Keratinocyte (primary cell): Measurements from ENCODE around the gene DDIT3. TPM values are rescaled to one million over a fixed set of nuclear protein-coding genes. Genes with fewer than 3 reads are reported as not detected.
A peak's percentile ranks its signal among the peaks of the same experiment; 100 is the strongest.

ENCODE experiments used
- DNase-seq: peaks from one replicate; pipeline ENCODE4 v3.0.0-alpha.2; 2011; ENCODE audit warnings: low read depth, missing footprints, low spot score
- FAIRE-seq: peaks from 2 replicates; lab custom pipeline; 2011; peaks lifted over from hg19 to GRCh38; lab: Jason Lieb, UNC
- H2AFZ ChIP-seq: 2 replicates; pipeline ENCODE4 v1.6.0; 2012; ENCODE audit warnings: low read length, control low read depth, inconsistent platforms; ENCODE audit not compliant: control insufficient read depth
- H3K27ac ChIP-seq: 2 replicates; pipeline ENCODE4 v1.5.1; 2011; ENCODE audit warnings: low read length; ENCODE audit not compliant: control insufficient read depth, insufficient read depth
- H3K27me3 ChIP-seq: 3 replicates; pipeline ENCODE4 v1.6.0; 2011; ENCODE audit warnings: low read length; ENCODE audit not compliant: control insufficient read depth, insufficient read depth; ENCODE audit errors: extremely low read depth
- H3K36me3 ChIP-seq, 2 experiments: 2 replicates in 1 of 2; 3 replicates in 1 of 2; pipeline ENCODE4 v1.5.1; 2011; ENCODE audit warnings: low read length in 2 of 2, mild to moderate bottlenecking in 1 of 2; ENCODE audit not compliant: control insufficient read depth in 2 of 2, insufficient read depth in 2 of 2; ENCODE audit errors: extremely low read depth in 1 of 2
- H3K4me1 ChIP-seq: 3 replicates; pipeline ENCODE4 v1.5.1; 2011; ENCODE audit warnings: low read length; ENCODE audit not compliant: control insufficient read depth, insufficient read depth; ENCODE audit errors: extremely low read depth
- H3K4me2 ChIP-seq: 3 replicates; pipeline ENCODE4 v1.6.0; 2011; ENCODE audit warnings: low read depth, low read length; ENCODE audit not compliant: control insufficient read depth, insufficient read depth; ENCODE audit errors: extremely low read depth
- H3K4me3 ChIP-seq, 3 experiments: fragments of 200-600 bp in 1 of 3; sonication (generic) in 1 of 3; 2 replicates in 2 of 3; 3 replicates in 1 of 3; pipeline ENCODE4 v1.5.1; 2011 to 2016; ENCODE audit warnings: low read length in 3 of 3, mild to moderate bottlenecking in 3 of 3, control low read depth in 2 of 3, inconsistent platforms in 1 of 3, low read depth in 1 of 3, mixed read lengths in 1 of 3, mixed run types in 1 of 3, moderate library complexity in 1 of 3; ENCODE audit not compliant: control insufficient read depth in 2 of 3, insufficient read depth in 2 of 3; ENCODE audit errors: extremely low read depth in 1 of 3
- H3K79me2 ChIP-seq: 2 replicates; pipeline ENCODE4 v1.6.0; 2012; ENCODE audit warnings: low read length; ENCODE audit not compliant: control insufficient read depth, insufficient read depth
- H3K9ac ChIP-seq: 3 replicates; pipeline ENCODE4 v1.6.0; 2011; ENCODE audit warnings: low read length; ENCODE audit not compliant: control insufficient read depth, insufficient read depth; ENCODE audit errors: extremely low read depth
- H3K9me1 ChIP-seq: 3 replicates; pipeline ENCODE4 v1.6.0; 2011; ENCODE audit warnings: low read length; ENCODE audit not compliant: control insufficient read depth, insufficient read depth; ENCODE audit errors: extremely low read depth
- H3K9me3 ChIP-seq: 2 replicates; pipeline ENCODE4 v1.5.1; 2012; ENCODE audit warnings: low read depth, low read length; ENCODE audit not compliant: control insufficient read depth
- H4K20me1 ChIP-seq: 3 replicates; pipeline ENCODE4 v1.6.0; 2011; ENCODE audit warnings: low read length; ENCODE audit not compliant: control insufficient read depth, insufficient read depth; ENCODE audit errors: extremely low read depth
- CTCF ChIP-seq, 3 experiments: IDR thresholded peaks in 1 of 3; conservative IDR thresholded peaks in 1 of 3; optimal IDR thresholded peaks in 1 of 3; 2 replicates in 2 of 3; 3 replicates in 1 of 3; pipeline versions ENCODE3 to v1.5.1; 2011; ENCODE audit warnings: low read length in 3 of 3, mild to moderate bottlenecking in 3 of 3, moderate library complexity in 2 of 3, control low read depth in 1 of 3, inconsistent platforms in 1 of 3; ENCODE audit not compliant: insufficient read depth in 2 of 3; ENCODE audit errors: extremely low read depth in 1 of 3
- EZH2 ChIP-seq: IDR thresholded peaks from one replicate; pipeline ENCODE4 v1.6.1; 2012; ENCODE audit warnings: inconsistent platforms, mild to moderate bottlenecking, low read length, moderate library complexity
- dilution Hi-C: fragments of 300-500 bp; cut with MboI; formaldehyde crosslinking; loops from one replicate; pipeline ENCODE4 v1.7.0; 2020; ENCODE audit warnings: low sequenced_read_pairs; ENCODE audit not compliant: extremely low pct_ligation_motif_present
- polyA plus RNA-seq, 5 experiments: library from polyadenylated mRNA; depleted of rRNA in 3 of 5; stranded (reverse) in 3 of 5; stranded (forward) in 1 of 5; unstranded in 1 of 5; fragments of >200 nt; gene quantifications; 1 replicate in 1 of 5; 2 replicates in 3 of 5; 3 replicates in 1 of 5; pipeline versions ENCODE4 v1.2.1 to v1.2.3, GENCODE V29; 2011 to 2012; ENCODE audit warnings: missing spikeins in 2 of 5, low read depth in 1 of 5, low replicate concordance in 1 of 5

Gene DDIT3
- polyA plus RNA-seq, 1 donor (not counting 4 experiments of a cell fraction or from before 2014, with no cell fraction given) = 25.6 TPM

GRCh38 chr12:57498571-57498970, 21.7 kb downstream of the DDIT3 start:
- Histone ChIP-seq H3K27me3 (no peaks in the 10 kb centered on the region), H3K4me3 (no peak overlapping the region), H3K9me1 (no peaks in the 10 kb centered on the region), H4K20me1 (no peaks in the 10 kb centered on the region), H3K79me2 (no peaks in the 10 kb centered on the region), H3K27ac (no peak overlapping the region), H3K9ac (no peak overlapping the region), H3K36me3 (peaks cover 25 to 44% of the 10 kb centered on the region in 2 experiments), H3K4me1 (no peaks in the 10 kb centered on the region), H3K9me3 (no peaks in the 10 kb centered on the region), H2AFZ (no peak overlapping the region), H3K4me2 (no peak overlapping the region)
- dilution Hi-C loops = no loop called here
- FAIRE-seq (no peak), DNase-seq (no peak)
- TF ChIP-seq EZH2 (no peak), CTCF (optimal IDR thresholded peaks at IDR 0.05 in 1 of 3, IDR thresholded peaks at IDR 0.05 in 1 of 3, conservative IDR thresholded peaks at IDR 0.05 in 1 of 3; ENCODE audit: extremely low read depth in 1 of 3, insufficient read depth in 2 of 3, low read length in 3 of 3) (no peak)

GRCh38 chr12:57498132-57498502, 22.2 kb downstream of the DDIT3 start:
- no peak for FAIRE-seq

More at GRCh38 chr12:57498132-57498502, 22.2 kb downstream of the DDIT3 start:
- Histone ChIP-seq H3K4me3 (no peak overlapping the region), H3K36me3 (peaks cover 25 to 42% of the 10 kb centered on the region in 2 experiments), H3K9me3 (no peaks in the 10 kb centered on the region), H3K9ac (no peak overlapping the region), H3K4me1 (no peaks in the 10 kb centered on the region), H3K27me3 (no peaks in the 10 kb centered on the region), H3K9me1 (no peaks in the 10 kb centered on the region), H2AFZ (no peak overlapping the region), H4K20me1 (no peaks in the 10 kb centered on the region), H3K27ac (no peak overlapping the region), H3K79me2 (no peaks in the 10 kb centered on the region), H3K4me2 (no peak overlapping the region)
- dilution Hi-C loops = no loop called here
- TF ChIP-seq EZH2 (no peak), CTCF (optimal IDR thresholded peaks at IDR 0.05 in 1 of 3, IDR thresholded peaks at IDR 0.05 in 1 of 3, conservative IDR thresholded peaks at IDR 0.05 in 1 of 3; ENCODE audit: extremely low read depth in 1 of 3, insufficient read depth in 2 of 3, low read length in 3 of 3) (peak in 1 of 3 experiments; percentile 0)
- no peak for DNase-seq
